HEK293 (cell line): ENCODE data around the gene C21orf58.

Experiments used
- CTCF ChIA-PET: fragments of 350-600 bp; formaldehyde crosslinking; extraction: SDS; loops from one replicate; lab custom pipeline; 2021; ENCODE audit warnings: antibody characterized with exemption; lab: Yijun Ruan, JAX
- POLR2A ChIA-PET: fragments of 300-600 bp; formaldehyde crosslinking; extraction: SDS; loops from one replicate; lab custom pipeline; 2020; ENCODE audit warnings: antibody characterized with exemption, inconsistent platforms; lab: Yijun Ruan, JAX
- H3K27ac ChIP-seq: fragments of 200-500 bp; sonication (Bioruptor generic); 2 replicates; pipeline ENCODE4 v1.5.1; 2014; ENCODE audit warnings: low read depth, low read length, control low read depth, inconsistent platforms; ENCODE audit errors: extremely low read depth
- H3K36me3 ChIP-seq, 2 experiments: fragments of 200-500 bp in 1 of 2; sonication (Bioruptor generic) in 1 of 2; 1 replicate in 1 of 2; 2 replicates in 1 of 2; pipeline ENCODE4 v1.5.1; 2014 to 2017; ENCODE audit warnings: inconsistent platforms in 2 of 2, low read length in 2 of 2; ENCODE audit not compliant: control insufficient read depth in 2 of 2, insufficient read depth in 1 of 2
- H3K4me1 ChIP-seq: fragments of 200-500 bp; sonication (Bioruptor generic); 2 replicates; pipeline ENCODE4 v1.5.1; 2014; ENCODE audit warnings: mild to moderate bottlenecking, low read length, inconsistent platforms; ENCODE audit not compliant: control insufficient read depth, insufficient read depth
- H3K4me3 ChIP-seq: 2 replicates; pipeline ENCODE4 v1.5.1; 2011; ENCODE audit warnings: low read depth, mild to moderate bottlenecking, control low read depth, low read length, moderate library complexity
- H3K9me3 ChIP-seq: fragments of 200-500 bp; sonication (Bioruptor generic); 2 replicates; pipeline ENCODE4 v1.5.1; 2014; ENCODE audit warnings: low read depth, low read length, inconsistent platforms; ENCODE audit not compliant: control insufficient read depth, insufficient read depth
- AEBP2 ChIP-seq: fragments of 450-650 bp; formaldehyde crosslinking; IDR thresholded peaks from 2 replicates; pipeline ENCODE4 v1.5.1; 2016; ENCODE audit warnings: missing biosample characterization, missing genetic modification characterization, borderline replicate concordance
- EGR2 ChIP-seq: fragments of 450-650 bp; formaldehyde crosslinking; IDR thresholded peaks from 2 replicates; pipeline ENCODE4 v1.5.1; 2016; ENCODE audit warnings: low read depth, missing biosample characterization, missing genetic modification characterization
- GLIS1 ChIP-seq: fragments of 450-650 bp; formaldehyde crosslinking; IDR thresholded peaks from 2 replicates; pipeline ENCODE4 v1.5.1; 2016; ENCODE audit warnings: missing biosample characterization, missing genetic modification characterization
- HOXC10 ChIP-seq: sonication (generic); formaldehyde crosslinking; IDR thresholded peaks from 2 replicates; pipeline ENCODE4 v1.8.1; 2023; ENCODE audit warnings: mild to moderate bottlenecking, missing genetic modification reagents
- KLF16 ChIP-seq: fragments of 450-650 bp; formaldehyde crosslinking; IDR thresholded peaks from 2 replicates; pipeline ENCODE4 v1.5.1; 2017; ENCODE audit warnings: missing biosample characterization, missing genetic modification characterization
- MEIS1 ChIP-seq: sonication (generic); formaldehyde crosslinking; IDR thresholded peaks from 2 replicates; pipeline ENCODE4 v1.8.1; 2022; ENCODE audit warnings: missing genetic modification reagents, mild to moderate bottlenecking, borderline replicate concordance
- PBX3 ChIP-seq: sonication (generic); formaldehyde crosslinking; IDR thresholded peaks from 2 replicates; pipeline ENCODE4 v1.8.1; 2022; ENCODE audit warnings: mild to moderate bottlenecking, moderate library complexity, missing genetic modification reagents
- PRDM6 ChIP-seq: fragments of 450-650 bp; formaldehyde crosslinking; IDR thresholded peaks from 2 replicates; pipeline ENCODE4 v1.5.1; 2017; ENCODE audit warnings: missing biosample characterization, missing genetic modification characterization
- SP2 ChIP-seq: fragments of 450-650 bp; formaldehyde crosslinking; IDR thresholded peaks from 2 replicates; pipeline ENCODE4 v1.5.1; 2016; ENCODE audit warnings: missing biosample characterization, missing genetic modification characterization
- ZFHX2 ChIP-seq: fragments of 450-650 bp; formaldehyde crosslinking; conservative IDR thresholded peaks from 2 replicates; pipeline ENCODE4 v1.5.1; 2016; ENCODE audit warnings: missing biosample characterization, missing genetic modification characterization
- ZNF140 ChIP-seq: fragments of 450-650 bp; formaldehyde crosslinking; IDR thresholded peaks from 2 replicates; pipeline ENCODE4 v1.5.1; 2016; ENCODE audit warnings: missing biosample characterization, missing genetic modification characterization
- ZNF2 ChIP-seq: fragments of 450-650 bp; formaldehyde crosslinking; IDR thresholded peaks from 2 replicates; pipeline ENCODE4 v1.5.1; 2016; ENCODE audit warnings: missing biosample characterization, missing genetic modification characterization
- ZNF202 ChIP-seq: fragments of 450-650 bp; formaldehyde crosslinking; IDR thresholded peaks from 2 replicates; pipeline ENCODE4 v1.5.1; 2016; ENCODE audit warnings: missing biosample characterization, missing genetic modification characterization, borderline replicate concordance
- ZNF302 ChIP-seq: fragments of 450-650 bp; formaldehyde crosslinking; IDR thresholded peaks from 2 replicates; pipeline ENCODE4 v1.5.1; 2016; ENCODE audit warnings: missing biosample characterization, missing genetic modification characterization, low read depth
- ZNF354C ChIP-seq: fragments of 450-650 bp; formaldehyde crosslinking; IDR thresholded peaks from 2 replicates; pipeline ENCODE4 v1.5.1; 2016; ENCODE audit warnings: missing biosample characterization, missing genetic modification characterization, low read depth, borderline replicate concordance
- ZNF37A ChIP-seq: fragments of 450-650 bp; IDR thresholded peaks from 2 replicates; pipeline ENCODE4 v1.5.1; 2018; ENCODE audit warnings: missing biosample characterization, missing genetic modification characterization
- ZNF473 ChIP-seq: fragments of 450-650 bp; formaldehyde crosslinking; IDR thresholded peaks from 2 replicates; pipeline ENCODE4 v1.5.1; 2017; ENCODE audit warnings: missing biosample characterization, missing genetic modification characterization
- ZNF501 ChIP-seq: fragments of 450-650 bp; formaldehyde crosslinking; IDR thresholded peaks from 2 replicates; pipeline ENCODE4 v1.5.1; 2016; ENCODE audit warnings: missing biosample characterization, missing genetic modification characterization
- ZNF529 ChIP-seq: fragments of 450-650 bp; formaldehyde crosslinking; IDR thresholded peaks from 2 replicates; pipeline ENCODE4 v1.5.1; 2017; ENCODE audit warnings: missing genetic modification characterization, missing biosample characterization; ENCODE audit not compliant: insufficient replicate concordance
- ZNF549 ChIP-seq: fragments of 450-650 bp; IDR thresholded peaks from 2 replicates; pipeline ENCODE4 v1.5.1; 2018; ENCODE audit warnings: missing biosample characterization, missing genetic modification characterization, mild to moderate bottlenecking, inconsistent platforms, moderate library complexity
- ZNF560 ChIP-seq: fragments of 450-650 bp; formaldehyde crosslinking; IDR thresholded peaks from 2 replicates; pipeline ENCODE4 v1.5.1; 2017; ENCODE audit warnings: missing biosample characterization, missing genetic modification characterization, borderline replicate concordance
- ZNF585B ChIP-seq: fragments of 450-650 bp; formaldehyde crosslinking; IDR thresholded peaks from 2 replicates; pipeline ENCODE4 v1.5.1; 2016; ENCODE audit warnings: missing biosample characterization, missing genetic modification characterization
- ZNF621 ChIP-seq: fragments of 450-650 bp; formaldehyde crosslinking; IDR thresholded peaks from 2 replicates; pipeline ENCODE4 v1.5.1; 2017; ENCODE audit warnings: missing biosample characterization, missing genetic modification characterization
- ZNF639 ChIP-seq: fragments of 450-650 bp; formaldehyde crosslinking; IDR thresholded peaks from 2 replicates; pipeline ENCODE4 v1.5.1; 2016; ENCODE audit warnings: missing biosample characterization, missing genetic modification characterization
- ZNF660 ChIP-seq: fragments of 450-650 bp; IDR thresholded peaks from 2 replicates; pipeline ENCODE4 v1.5.1; 2018; ENCODE audit warnings: missing biosample characterization, mild to moderate bottlenecking, missing genetic modification characterization
- ZNF791 ChIP-seq: fragments of 450-650 bp; formaldehyde crosslinking; IDR thresholded peaks from 2 replicates; pipeline ENCODE4 v1.5.1; 2016; ENCODE audit warnings: missing biosample characterization, missing genetic modification characterization

C21orf58 gene

GRCh38 chr21:46366966-46367365 lies 43.3 kb upstream of the C21orf58 start (continued):
- TF ChIP-seq PRDM6, result no peak
- no peak for TF ChIP-seq ZNF560 (tag by site-specific recombination)
- no peak for TF ChIP-seq ZNF549
- TF ChIP-seq AEBP2 (tag by site-specific recombination), result no peak
- no peak for TF ChIP-seq ZNF660 (tag by site-specific recombination)
- no peak for TF ChIP-seq ZNF202 (tag by site-specific recombination)
- TF ChIP-seq, all 188 proteins: peak for 0

GRCh38 chr21:46366561-46366960 lies 42.9 kb upstream of the C21orf58 start:
- H3K4me1 ChIP-seq, result no peaks in the 10 kb centered on the region
- H3K4me3 ChIP-seq, result no peak overlapping the region
- no peaks in the 10 kb centered on the region for H3K9me3 ChIP-seq
- peaks cover 33 to 82% of the 10 kb centered on the region in 2 experiments for H3K36me3 ChIP-seq
- POLR2A ChIA-PET, result interaction anchor here (0.5 kb wide), 1 partner anchor 189 kb away, joined by 3 read pairs; no protein-coding TSS in a partner anchor
- TF ChIP-seq ZNF302 (tag by site-specific recombination) (no peak), ZNF791 (tag by site-specific recombination) (no peak), ZNF639 (tag by site-specific recombination) (no peak), SP2 (no peak)
- TF ChIP-seq, all 188 proteins: peak for 0
- no peak overlapping the region for H3K27ac ChIP-seq
- CTCF ChIA-PET, result no interaction called here

- ChIA-PET CTCF (no interaction called here), POLR2A (interaction anchor here (0.5 kb wide), 1 partner anchor 189 kb away, joined by 3 read pairs; no protein-coding TSS in a partner anchor)
- Histone ChIP-seq H3K4me1 (no peaks in the 10 kb centered on the region), H3K27ac (no peak overlapping the region), H3K9me3 (no peaks in the 10 kb centered on the region), H3K4me3 (no peak overlapping the region), H3K36me3 (peaks cover 38 to 83% of the 10 kb centered on the region in 2 experiments)
- TF ChIP-seq EGR2 (tag by site-specific recombination), result no peak
Measured at GRCh38 chr21:46366091-46366490, 42.4 kb upstream of the C21orf58 start.

GRCh38 chr21:46363698-46364097 lies 40.0 kb upstream of the C21orf58 start:
- POLR2A ChIA-PET, result no interaction called here
- TF ChIP-seq ZNF501 (tag by site-specific recombination), result no peak
- no peak for TF ChIP-seq ZNF473
- 0 out of 2 replicates have a peak, but pooled peaks have one; percentile 14 for TF ChIP-seq ZFHX2 (tag by site-specific recombination)
- TF ChIP-seq ZNF621, result no peak
- no peak for TF ChIP-seq ZNF37A (tag by site-specific recombination)
- no peak for TF ChIP-seq KLF16 (tag by site-specific recombination)
- no peak for TF ChIP-seq GLIS1 (tag by site-specific recombination)
- TF ChIP-seq ZNF140 (tag by site-specific recombination), result no peak
- TF ChIP-seq ZNF529 (tag by site-specific recombination), result no peak
- no peak for TF ChIP-seq ZNF585B (tag by site-specific recombination)
- no peak for TF ChIP-seq MEIS1 (CRISPR knock-in tag)
- TF ChIP-seq EGR2 (tag by site-specific recombination), result peak; percentile 41; the same call in 1 of the 2 replicates
- no peak for TF ChIP-seq ZNF354C (tag by site-specific recombination)
- TF ChIP-seq ZNF2 (tag by site-specific recombination), result no peak
- TF ChIP-seq PBX3 (CRISPR knock-in tag), result no peak
- no peak for TF ChIP-seq HOXC10
- TF ChIP-seq, all 188 proteins: peak for 2
- CTCF ChIA-PET, result interaction anchor here (0.6 to 0.7 kb wide), 2 partner anchors 220 to 697 kb away, joined by 3 read pairs; no protein-coding TSS in a partner anchor
- no peak overlapping the region for H3K27ac ChIP-seq
- no peaks in the 10 kb centered on the region for H3K4me1 ChIP-seq
- no peaks in the 10 kb centered on the region for H3K9me3 ChIP-seq
- peaks cover 55 to 80% of the 10 kb centered on the region in 2 experiments for H3K36me3 ChIP-seq
- H3K4me3 ChIP-seq, result no peak overlapping the region
